HG03108 (cell line): ENCODE results near the gene WNT8B.

Source experiments
- ATAC-seq: cut with Tn5 transposase; IDR thresholded peaks from one replicate; pipeline ENCODE4 v1.9.1; 2021; ENCODE audit warnings: moderate library complexity; ENCODE audit not compliant: unreplicated experiment

Gene WNT8B, protein sequence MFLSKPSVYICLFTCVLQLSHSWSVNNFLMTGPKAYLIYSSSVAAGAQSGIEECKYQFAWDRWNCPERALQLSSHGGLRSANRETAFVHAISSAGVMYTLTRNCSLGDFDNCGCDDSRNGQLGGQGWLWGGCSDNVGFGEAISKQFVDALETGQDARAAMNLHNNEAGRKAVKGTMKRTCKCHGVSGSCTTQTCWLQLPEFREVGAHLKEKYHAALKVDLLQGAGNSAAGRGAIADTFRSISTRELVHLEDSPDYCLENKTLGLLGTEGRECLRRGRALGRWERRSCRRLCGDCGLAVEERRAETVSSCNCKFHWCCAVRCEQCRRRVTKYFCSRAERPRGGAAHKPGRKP

DNA sequence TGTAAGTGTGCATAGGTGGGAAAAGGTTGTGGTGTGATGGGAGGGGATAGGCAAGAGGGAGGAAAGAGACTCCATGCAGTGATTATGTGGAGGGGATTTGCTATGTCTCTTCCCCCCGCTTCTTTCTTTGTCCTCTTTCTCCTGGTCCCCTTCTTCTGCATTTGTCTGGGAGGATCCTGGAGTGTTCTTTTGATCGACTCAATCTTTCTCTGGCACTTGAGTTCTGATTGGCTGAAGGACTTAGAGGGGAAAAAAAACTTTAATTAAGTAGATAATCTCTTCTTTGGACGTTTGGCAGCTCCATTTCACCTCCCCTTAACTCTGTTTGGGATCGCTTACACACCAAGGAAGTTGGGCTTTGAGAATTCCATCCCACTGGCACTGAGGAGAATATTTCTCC is at the start of gene WNT8B:
TSS of gene WNT8B (plus strand) at position 301 of the 400 bp plus-strand sequence. CDS start 160 bp downstream, outside the sequence.
- ATAC-seq, result no peak

DNA sequence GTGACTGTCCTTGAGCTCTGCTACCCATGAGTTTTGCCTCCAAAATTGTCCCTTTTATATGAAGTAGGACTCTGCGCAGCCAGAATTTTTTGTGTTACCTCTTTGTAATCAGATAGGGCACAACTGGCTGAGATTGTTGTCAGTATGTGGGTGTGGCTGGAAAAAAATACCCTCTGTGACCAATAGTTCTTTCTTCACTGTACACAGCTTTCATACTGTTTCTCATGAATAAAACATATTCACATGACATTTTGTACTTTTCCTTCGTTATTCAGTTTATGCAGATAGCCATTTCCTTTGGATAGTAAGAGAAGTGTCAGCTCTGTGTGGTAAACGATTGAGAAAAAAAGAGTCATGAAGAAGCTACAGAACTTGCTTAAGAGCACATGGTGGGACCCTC is 49.6 kb upstream of the WNT8B start:
- no peak for ATAC-seq

DNA sequence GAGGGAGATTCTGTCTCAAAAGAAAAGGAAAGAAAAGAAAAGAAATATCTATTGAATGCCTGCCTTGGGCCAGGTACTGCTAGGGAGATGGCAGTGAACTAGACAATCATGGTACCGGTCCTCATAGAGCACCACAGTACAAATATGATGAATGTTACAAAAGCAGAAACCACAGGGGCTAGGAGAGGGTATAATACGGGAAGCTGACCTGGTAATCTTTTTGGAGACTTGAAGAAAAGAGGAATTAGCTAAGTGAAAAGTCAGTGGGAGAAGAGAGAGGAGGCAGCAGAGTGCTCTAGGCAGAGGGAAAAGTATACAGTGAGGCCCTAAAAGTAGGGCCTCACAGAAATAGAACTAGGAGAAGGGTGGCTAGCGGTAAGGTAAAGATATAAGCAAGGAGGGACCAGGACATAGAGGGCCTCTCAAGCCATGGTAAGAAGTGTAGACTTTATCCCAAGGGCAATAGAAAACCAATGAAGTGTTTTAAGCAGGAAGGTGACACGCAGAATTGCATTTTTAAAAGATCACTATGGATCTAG is 42.8 kb upstream of the WNT8B start:
- no peak for ATAC-seq

DNA sequence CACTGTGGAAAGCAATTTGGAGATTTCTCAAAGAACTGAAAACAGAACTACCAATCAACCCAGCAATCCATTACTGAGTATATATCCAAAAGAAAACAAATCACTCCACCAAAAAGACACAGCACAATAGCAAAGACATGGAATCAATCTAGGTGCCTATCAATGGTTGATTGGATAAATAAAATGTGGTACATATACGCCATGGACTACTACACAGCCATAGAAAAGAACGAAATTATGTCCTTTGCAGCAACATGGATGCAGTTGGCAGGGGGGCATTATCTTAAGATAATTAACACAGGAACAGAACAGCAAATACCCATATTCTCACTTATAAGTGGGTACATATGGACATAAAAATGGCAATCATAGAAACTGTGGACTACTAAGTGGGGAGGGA is 35.4 kb upstream of the WNT8B start:
- no peak for ATAC-seq

DNA sequence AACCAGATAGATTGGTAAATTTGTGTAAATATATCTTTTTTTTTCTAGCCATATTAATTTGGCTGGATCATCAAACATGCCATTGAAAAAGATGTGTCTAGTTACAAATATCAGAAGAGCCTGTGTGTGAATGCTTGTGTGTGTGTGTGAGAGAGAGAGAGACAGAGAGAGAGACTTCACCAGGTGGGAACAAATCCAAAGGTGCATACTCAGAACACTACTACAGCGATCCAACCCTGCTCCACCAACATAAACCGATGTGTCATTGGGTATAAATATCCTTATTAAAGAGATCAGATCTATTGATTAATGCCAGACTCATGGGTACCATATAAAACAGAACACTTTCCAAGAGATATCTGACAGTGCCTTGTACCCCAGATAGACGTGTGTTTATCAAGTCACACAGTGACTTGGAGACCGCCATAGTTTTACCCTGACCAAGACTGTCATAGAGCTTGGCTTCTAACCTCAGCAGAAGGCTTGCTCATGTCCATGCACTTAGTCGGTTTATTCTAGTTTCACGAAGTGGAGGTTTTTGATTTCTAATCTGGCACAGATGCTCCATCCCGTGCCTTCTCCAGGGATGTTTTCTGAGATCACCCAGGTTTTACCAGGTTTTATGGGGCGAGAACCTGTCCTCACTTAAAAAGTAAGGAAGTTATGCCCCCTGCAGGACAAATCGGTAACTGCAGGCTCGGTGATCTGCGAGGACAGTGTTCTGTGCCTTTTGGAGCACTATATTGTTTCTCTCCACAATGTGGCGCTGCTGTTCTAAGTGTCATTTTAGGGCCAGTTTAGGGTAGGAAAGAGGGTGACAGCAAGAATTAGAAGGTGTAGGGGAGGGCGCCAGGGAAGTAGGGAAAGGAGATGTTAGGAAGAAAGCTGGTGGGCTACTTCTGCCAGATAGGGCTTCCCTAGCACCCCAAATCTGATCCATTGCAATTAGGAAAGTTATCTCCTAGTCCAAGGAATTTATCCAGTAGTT is 29.3 kb upstream of the WNT8B start:
- ATAC-seq, result peak; percentile 94

DNA sequence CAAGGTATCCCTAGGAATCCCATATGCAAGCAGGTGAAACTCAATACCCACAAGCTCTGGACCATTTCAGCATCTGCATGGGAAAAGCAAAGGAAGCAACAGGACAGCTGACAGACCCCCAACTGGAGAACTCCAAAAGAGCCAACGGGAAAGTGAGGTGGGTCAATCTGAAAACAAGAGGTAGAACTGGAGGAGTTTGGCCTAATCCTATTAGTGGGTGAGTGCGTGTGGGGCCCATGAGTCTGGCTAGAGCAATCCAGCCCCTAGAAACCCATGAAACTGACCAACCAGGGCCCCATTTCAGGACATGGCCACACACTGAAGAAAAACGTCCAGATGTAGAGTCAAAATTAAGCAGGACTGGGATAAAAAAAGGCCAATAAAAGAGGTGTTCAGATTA is 26.6 kb upstream of the WNT8B start:
- no peak for ATAC-seq

DNA sequence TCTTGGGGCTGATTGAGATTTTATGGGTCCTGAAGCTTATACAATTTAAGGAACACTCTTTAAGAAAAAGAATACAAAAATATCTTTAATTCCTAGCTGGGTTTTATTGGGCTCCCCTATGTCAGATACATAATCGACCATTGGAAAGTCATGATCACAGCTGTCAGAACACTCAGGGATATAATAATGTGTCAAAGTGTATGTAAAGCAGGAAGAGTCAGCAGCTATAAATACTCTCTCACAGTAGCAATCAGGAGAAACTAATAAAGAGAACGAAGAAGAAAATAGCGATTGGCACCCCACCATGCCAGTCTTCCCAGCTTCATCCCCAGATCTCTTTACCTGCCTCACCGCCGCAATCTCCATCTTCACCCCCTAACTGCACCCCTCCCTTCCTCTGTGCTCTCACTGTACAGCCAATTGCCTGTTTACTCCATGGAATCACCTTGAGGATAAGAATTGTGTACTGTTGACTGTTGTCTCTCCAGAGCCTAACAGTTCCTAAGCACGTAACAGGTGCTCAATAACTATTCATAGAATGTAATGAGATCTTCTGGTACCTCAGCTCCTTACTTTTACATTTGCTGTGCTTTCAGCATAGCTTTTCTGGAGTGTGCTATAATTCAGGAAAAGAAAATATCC is 24.0 kb upstream of the WNT8B start:
- no peak for ATAC-seq

DNA sequence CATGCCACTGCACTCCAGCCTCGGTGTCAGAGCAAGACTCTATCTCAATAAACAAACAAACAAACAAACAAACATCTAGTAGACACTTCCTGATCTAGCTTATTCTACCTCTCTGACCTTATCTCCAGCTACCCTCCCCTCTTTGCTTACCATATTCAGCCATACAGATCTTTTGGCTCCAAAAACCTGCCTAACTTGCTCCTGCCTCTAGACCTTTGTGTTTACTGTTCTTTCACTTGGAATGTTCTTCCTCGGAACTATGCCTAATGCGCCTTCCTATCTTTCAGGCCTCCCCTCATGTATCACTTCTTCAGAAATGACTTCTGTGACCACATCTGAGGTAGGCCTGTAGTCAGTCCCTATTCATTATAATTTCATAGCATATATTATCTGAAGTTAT is 20.3 kb upstream of the WNT8B start:
- ATAC-seq, result no peak

DNA sequence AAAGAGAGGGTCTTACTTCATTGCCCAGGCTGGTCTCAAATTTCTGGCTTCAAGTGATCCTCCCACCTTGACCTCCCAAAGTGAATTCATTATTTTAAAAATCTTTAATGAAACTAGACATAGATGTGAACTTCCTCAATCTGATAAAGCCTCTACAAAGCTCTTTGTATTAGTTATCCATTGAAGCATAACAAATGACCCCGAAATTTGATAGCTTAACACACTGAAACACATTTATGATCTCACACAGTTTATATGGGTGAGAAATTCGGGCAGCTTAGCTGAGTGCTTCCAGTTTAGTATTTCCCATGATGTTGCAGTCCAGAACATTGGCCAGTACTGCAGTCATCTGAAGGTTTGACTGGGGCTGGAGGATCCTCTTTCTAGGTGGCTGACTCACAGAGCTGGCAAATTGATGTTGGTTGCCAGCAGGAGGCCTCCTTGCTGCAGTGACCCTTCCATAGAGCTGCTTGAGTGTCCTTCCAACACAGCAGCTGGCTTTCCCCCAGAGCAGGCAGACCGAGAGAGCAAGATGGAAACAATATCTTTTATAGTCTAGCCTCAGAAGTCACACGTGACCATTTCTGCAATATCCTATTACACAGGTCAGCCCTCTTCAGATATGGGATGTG is 16.6 kb upstream of the WNT8B start:
- ATAC-seq, result no peak

DNA sequence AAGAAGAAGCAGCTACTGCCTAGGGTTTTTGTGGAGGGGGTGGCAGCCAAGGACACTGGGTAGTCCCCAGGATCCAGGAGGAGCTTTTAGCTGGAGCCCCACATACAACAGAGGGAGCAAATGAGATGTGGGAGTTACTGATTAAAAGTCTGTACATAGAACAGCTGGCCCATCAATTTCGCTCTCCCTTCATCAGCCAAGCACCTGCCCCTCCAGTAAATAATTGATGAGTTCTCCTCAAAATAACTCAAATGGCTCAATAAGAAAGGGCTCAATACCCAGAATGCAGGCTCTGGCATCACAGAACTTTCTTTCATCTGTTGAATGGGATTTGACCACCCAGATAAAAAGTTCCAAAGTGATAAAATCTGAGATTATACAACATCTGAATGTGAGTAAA is 15.1 kb upstream of the WNT8B start:
- no peak for ATAC-seq

DNA sequence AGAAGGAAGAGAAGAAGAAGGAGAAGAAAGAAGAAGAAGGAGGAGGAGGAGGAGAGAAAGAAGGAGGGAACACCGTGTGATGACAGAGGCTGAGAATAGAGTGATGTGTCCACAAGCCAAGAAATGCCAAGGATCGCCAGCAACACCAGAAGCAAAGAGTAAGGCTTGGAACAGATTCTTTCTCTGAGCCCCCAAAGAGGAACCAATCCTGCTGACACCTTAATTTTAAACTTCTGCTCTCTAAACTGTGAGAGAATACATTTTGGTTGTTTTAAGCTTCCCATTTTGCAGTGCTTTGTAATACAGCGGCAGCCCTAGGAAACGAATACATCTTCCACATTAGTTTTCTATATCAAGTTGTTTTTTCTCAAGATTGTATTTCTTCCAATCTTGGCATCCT is 13.9 kb upstream of the WNT8B start:
- no peak for ATAC-seq

DNA sequence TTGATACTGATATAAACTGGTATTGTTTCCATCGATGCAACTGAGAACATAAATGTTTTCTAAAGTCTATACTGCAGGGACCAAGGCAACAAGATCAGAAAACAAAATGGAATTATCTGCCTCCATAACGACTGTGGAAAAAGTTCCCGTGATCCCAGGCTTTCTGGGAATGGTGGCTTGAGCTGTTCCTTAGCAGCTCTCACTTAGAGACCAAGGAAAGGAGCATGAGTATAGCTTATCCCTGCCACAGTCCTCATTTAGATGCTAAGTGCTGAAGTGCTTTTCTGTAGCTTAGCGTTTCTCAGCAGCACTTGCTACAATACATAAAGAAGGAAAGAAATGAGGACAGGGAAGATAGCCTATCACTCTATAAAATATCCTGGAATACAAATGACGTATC is 5.5 kb downstream of the WNT8B start:
- no peak for ATAC-seq

DNA sequence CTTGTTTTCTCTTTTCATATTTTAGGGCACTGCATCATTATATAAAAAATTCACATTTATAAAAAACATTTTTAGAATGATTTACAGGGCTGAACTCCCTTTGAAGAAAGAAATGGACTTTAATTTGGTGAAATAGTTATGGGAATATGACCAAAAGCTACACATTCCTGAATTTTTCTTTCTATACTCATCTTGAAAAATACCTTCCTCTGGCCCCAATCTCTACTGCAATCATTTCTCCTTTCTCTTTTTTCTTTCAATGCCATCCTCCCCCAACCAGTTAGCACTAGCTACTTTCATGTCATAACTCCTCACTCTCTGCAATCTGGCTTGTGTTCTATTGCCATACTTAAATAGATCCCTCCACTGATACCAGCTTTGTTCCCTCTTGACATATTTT is 6.2 kb downstream of the WNT8B start:
- no peak for ATAC-seq

DNA sequence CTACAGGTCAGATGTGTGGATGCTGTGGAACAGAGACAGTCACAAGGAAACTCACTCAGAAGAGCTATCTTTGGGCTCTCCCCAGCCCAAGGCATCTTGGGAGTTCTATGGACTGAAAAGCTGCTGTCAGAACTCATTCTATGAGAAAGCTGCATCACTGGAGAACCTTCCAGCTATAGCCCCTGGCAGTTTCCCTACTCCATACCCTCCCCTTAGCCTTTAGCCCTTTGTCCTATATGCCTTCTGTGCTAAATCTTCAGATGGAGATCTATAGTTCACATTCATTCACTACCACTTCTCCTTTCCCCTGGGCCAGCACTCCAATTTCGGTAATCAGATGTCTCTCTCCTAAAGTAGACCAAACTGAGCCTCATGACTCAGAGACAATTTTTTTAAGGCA is 6.9 kb downstream of the WNT8B start:
- ATAC-seq, result no peak

DNA sequence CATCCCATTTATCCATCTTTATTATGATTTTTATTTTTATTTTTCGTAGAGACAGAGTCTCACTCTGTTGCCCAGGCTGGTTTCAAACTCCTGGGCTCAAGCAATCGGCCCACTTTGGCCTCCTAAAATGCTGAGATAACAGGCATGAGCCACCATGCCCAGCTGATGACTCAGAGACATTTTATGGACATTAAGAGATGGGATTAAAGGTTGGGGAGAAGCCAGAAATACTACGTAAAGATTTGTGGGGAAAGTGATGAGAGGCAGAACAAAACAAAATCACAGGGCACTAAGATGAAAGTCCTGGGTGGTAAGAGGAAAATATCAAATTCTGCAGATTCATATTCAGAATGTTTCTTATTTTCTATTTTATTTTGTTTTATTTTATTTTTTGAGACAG is 7.6 kb downstream of the WNT8B start:
- ATAC-seq, result no peak

DNA sequence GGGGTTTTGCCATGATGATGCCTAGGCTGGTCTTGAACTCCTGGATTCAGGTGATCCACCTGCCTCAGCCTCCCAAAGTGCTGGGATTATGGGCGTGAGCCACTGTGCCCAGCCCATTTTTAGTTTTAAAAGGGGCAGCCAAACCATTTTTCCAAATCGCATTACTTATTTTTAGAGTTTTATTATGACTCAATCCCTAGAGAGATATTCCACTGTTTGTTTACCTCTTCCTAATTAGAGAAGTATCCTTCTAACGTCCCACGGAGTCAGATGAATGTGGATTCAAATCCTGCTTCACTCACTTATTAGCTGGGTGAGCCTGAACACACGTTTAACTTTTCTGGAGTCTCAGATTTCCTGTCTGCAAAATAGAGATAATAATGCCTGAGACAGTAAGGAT is 15.2 kb downstream of the WNT8B start:
- ATAC-seq, result no peak

DNA sequence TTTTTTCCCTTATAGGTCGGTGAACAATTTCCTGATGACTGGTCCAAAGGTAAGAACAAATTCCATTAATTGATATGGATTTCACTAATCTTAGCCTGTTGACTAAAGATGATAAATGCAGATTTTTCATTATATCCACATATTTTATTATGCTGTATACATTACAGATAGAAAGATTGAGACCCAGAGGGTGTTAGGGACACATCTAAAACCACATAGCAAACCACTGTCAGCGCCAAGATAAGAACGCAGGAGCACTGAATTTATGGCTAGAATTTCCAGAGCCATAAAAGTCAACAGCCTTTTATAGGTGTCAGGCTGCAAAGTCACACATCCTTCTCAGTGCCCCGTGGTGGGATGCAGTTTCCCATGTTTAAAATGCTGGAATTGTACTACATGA is 16.2 kb downstream of the WNT8B start:
- no peak for ATAC-seq

DNA sequence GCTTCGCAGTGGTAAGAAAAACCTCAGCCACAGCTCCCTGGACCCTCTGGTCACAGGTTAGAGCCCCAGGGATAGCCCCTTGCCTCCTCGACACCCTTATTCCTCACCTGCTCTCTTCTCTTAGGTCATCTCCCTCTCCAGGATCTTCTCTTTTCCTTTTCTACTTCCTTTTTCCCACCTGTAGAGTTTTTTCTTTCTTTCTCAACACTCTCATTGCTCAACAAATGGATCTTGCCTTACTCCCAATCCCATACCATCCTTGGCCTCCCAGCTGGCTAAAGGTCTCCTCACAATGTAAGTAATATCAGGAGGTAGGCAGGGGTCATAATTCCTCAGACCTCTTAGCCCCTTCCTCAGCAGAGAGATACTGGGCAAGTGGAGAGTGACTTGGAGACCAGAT is 17.2 kb downstream of the WNT8B start:
- ATAC-seq, result no peak

DNA sequence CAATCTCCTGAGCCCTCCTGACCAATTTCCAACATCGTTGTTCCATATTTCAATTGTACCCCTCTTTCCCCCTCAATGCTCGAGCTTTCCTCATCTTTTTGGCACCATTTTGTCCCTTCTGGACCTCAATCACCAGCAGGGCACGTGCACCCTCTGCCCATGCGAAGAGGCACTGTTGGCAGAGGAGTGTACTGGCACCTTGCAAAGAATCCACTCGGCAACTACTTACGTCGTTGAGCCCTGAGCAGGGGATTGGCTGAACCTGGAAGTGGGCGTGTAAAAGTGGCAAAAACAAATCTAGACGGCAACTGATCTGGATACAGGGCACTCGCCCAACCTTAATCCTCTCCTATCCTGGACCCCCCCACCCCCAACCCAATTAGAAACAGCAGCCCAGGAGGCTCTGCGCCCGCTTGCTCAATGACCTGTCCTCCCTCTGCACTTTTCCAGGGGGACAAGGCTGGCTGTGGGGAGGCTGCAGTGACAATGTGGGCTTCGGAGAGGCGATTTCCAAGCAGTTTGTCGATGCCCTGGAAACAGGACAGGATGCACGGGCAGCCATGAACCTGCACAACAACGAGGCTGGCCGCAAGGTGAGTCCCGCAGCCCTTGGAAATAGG is 18.8 kb downstream of the WNT8B start:
- ATAC-seq, result peak; percentile 97

DNA sequence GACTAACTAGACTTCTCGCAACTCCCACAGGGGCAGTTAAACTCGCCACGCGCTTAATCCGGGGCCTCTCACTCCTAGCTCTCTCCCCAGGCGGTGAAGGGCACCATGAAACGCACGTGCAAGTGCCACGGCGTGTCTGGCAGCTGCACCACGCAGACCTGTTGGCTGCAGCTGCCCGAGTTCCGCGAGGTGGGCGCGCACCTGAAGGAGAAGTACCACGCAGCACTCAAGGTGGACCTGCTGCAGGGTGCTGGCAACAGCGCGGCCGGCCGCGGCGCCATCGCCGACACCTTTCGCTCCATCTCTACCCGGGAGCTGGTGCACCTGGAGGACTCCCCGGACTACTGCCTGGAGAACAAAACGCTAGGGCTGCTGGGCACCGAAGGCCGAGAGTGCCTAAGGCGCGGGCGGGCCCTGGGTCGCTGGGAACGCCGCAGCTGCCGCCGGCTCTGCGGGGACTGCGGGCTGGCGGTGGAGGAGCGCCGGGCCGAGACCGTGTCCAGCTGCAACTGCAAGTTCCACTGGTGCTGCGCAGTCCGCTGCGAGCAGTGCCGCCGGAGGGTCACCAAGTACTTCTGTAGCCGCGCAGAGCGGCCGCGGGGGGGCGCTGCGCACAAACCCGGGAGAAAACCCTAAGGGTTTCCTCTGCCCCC is 19.5 kb downstream of the WNT8B start:
- no peak for ATAC-seq
